ENCODE data around the gene ELOA. TPM values are rescaled to one million over a fixed set of nuclear protein-coding genes. Genes with fewer than 3 reads are reported as not detected.
A peak's percentile ranks its signal among the peaks of the same experiment; 100 is the strongest.

Gene ELOA, protein sequence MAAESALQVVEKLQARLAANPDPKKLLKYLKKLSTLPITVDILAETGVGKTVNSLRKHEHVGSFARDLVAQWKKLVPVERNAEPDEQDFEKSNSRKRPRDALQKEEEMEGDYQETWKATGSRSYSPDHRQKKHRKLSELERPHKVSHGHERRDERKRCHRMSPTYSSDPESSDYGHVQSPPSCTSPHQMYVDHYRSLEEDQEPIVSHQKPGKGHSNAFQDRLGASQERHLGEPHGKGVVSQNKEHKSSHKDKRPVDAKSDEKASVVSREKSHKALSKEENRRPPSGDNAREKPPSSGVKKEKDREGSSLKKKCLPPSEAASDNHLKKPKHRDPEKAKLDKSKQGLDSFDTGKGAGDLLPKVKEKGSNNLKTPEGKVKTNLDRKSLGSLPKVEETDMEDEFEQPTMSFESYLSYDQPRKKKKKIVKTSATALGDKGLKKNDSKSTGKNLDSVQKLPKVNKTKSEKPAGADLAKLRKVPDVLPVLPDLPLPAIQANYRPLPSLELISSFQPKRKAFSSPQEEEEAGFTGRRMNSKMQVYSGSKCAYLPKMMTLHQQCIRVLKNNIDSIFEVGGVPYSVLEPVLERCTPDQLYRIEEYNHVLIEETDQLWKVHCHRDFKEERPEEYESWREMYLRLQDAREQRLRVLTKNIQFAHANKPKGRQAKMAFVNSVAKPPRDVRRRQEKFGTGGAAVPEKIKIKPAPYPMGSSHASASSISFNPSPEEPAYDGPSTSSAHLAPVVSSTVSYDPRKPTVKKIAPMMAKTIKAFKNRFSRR
- total RNA-seq (2014; rRNA removed; shearing (Covaris generic)) (38.1 and 49.1 TPM in 2 replicates), polyA plus RNA-seq (2016; fragmentation: Nextera tagmentation; extraction: Ambion mirVana) (55.7 and 57.7 TPM in 2 replicates)
- long read RNA-seq, full-length matches to known transcripts = 5 of 39 reads
- long read RNA-seq, partial matches to known transcripts = 31 of 39 reads
- long read RNA-seq, other reads (novel, unspliced or antisense) = 3 of 39 reads

DNA sequence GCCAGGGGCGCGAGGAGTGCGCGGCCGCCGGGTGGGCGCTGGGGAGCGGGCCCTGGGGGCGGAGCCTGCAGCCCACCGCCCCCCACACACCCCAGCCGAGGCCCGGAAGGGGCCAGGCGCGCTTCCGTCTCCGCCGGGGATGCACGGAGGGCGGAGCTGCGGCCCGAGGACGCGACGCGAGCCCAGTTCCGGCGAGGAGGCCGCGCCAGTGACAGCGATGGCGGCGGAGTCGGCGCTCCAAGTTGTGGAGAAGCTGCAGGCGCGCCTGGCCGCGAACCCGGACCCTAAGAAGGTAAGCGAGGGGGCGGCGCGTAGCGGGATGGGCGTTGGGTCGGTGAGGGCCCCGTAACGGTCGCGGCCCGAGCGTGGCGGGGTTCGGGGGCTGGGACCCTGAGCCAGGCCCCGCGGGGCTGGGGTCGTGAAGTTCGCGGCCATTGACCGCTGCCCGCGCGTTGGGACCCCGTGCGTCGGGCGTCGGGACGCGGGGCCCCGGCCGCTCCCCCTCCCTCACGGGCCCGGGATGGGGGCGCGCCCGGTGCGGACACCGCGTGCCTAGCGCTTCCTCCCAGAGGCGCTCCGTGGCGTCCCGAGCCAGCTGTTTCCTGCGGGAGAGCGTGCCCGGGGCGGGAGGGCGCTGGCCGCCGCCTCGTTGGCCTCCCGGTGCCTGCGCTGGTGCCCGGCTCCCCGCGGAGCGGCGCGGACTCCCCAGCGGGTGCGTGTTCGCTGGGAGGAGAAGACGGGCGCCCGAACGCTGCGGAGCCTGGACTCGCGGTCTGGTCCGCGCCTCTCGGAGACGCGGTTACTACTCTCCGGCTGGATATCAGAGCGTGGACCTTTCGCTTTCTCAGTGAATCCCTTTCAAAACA lies at the start of gene ELOA:
Gene ELOA, plus strand, starts transcription at position 185 of the 866 bp plus-strand sequence. Its CDS starts 33 bp downstream, at position 218.
- Histone ChIP-seq H4K20me1 (replicated peaks; ENCODE audit: insufficient read depth) (peaks cover 30% of the 10 kb centered on the region), H3K4me2 (peak within 1 kb of the TSS; percentile 90), H3K4me1 (ENCODE audit: insufficient read depth) (peaks cover 16% of the 10 kb centered on the region), H3K27me3 (ENCODE audit: insufficient read depth) (no peaks in the 10 kb centered on the region), H3K36me3 (ENCODE audit: insufficient read depth) (peaks cover 5% of the 10 kb centered on the region; the same call in 1 of the 2 replicates), H3K27ac (ENCODE audit: low read depth) (peak within 1 kb of the TSS; percentile 81), H3K79me2 (replicated peaks; ENCODE audit: insufficient read depth) (peaks cover 48% of the 10 kb centered on the region), H3F3A (replicated peaks; ENCODE audit: low read depth) (no peaks in the 10 kb centered on the region), H3K4me3 (peak within 1 kb of the TSS; percentile 95), H2AFZ (peak within 1 kb of the TSS; percentile 89), H3K9me2 (ENCODE audit: insufficient read depth) (no peaks in the 10 kb centered on the region)
- Mint-ChIP-seq H3K4me1 (peaks cover 27% of the 10 kb centered on the region), H3K9me3 (no peaks in the 10 kb centered on the region), H3K36me3 (ENCODE audit: low read depth) (peaks cover 14% of the 10 kb centered on the region; the same call in 2 of the 3 replicates), H3K27ac (peak within 1 kb of the TSS; percentile 95), H3K27me3 (ENCODE audit: insufficient read depth, low read depth, poor library complexity) (peaks cover 8% of the 10 kb centered on the region), H3K4me3 (peak within 1 kb of the TSS; percentile 94)
- TF ChIP-seq, protein P1, sequence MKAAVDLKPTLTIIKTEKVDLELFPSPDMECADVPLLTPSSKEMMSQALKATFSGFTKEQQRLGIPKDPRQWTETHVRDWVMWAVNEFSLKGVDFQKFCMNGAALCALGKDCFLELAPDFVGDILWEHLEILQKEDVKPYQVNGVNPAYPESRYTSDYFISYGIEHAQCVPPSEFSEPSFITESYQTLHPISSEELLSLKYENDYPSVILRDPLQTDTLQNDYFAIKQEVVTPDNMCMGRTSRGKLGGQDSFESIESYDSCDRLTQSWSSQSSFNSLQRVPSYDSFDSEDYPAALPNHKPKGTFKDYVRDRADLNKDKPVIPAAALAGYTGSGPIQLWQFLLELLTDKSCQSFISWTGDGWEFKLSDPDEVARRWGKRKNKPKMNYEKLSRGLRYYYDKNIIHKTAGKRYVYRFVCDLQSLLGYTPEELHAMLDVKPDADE (IDR thresholded peaks at IDR 0.05) = peak; percentile 49; the same call in 1 of the 2 replicates
- TF ChIP-seq POLR2AphosphoS5 (IDR thresholded peaks at IDR 0.05; ENCODE audit: low read depth) = peak; percentile 94
- peak; percentile 39; the same call in 1 of the 2 replicates for TF ChIP-seq CREB1 (CRISPR knock-in tag; IDR thresholded peaks at IDR 0.05; ENCODE audit: low read depth)
- TF ChIP-seq EZH2 (IDR thresholded peaks at IDR 0.05; ENCODE audit: low read depth, unreplicated experiment) = no peak
- ATAC-seq = peak; percentile 91
- peak; percentile 92 for DNase-seq (ENCODE audit: low spot score)

DNA sequence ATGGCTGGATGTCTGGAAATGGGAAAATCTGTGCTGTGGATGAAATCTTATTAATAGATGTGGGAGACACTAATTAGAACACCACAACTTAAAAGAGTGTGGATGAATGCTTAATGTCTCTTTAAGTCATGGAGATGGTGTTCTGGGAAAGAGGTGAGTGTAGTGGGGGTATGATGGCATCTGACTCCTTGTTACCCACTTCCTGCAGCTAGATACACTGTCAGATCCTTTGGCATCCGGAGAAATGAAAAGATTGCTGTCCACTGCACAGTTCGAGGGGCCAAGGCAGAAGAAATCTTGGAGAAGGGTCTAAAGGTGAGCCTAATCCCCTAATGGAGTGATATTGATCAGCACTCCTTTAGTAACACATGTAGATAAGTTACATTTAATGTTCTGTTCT lies 49.7 kb upstream of the ELOA start:
- peak overlapping the region; percentile 93 for H3K4me3 Mint-ChIP-seq
- Histone ChIP-seq H4K20me1 (replicated peaks; ENCODE audit: insufficient read depth) (peaks cover 57% of the 10 kb centered on the region), H3K4me2 (peak overlapping the region; percentile 100), H3K27ac (ENCODE audit: low read depth) (peak overlapping the region; percentile 92), H3K36me3 (ENCODE audit: insufficient read depth) (peaks cover 64% of the 10 kb centered on the region), H3F3A (replicated peaks; ENCODE audit: low read depth) (peaks cover 52% of the 10 kb centered on the region), H3K9me2 (ENCODE audit: insufficient read depth) (no peaks in the 10 kb centered on the region), H3K4me1 (ENCODE audit: insufficient read depth) (peaks cover 22% of the 10 kb centered on the region), H2AFZ (no peak overlapping the region), H3K27me3 (ENCODE audit: insufficient read depth) (no peaks in the 10 kb centered on the region), H3K79me2 (replicated peaks; ENCODE audit: insufficient read depth) (peaks cover 70% of the 10 kb centered on the region), H3K4me3 (peak overlapping the region; percentile 100)
- ATAC-seq = no peak
- DNase-seq (ENCODE audit: low spot score) = no peak
- H3K9me3 Mint-ChIP-seq = no peaks in the 10 kb centered on the region; the same call in 2 of the 3 replicates
- H3K27me3 Mint-ChIP-seq (ENCODE audit: insufficient read depth, low read depth, poor library complexity) = peaks cover 9% of the 10 kb centered on the region
- H3K4me1 Mint-ChIP-seq = peaks cover 43% of the 10 kb centered on the region
- peaks cover 66% of the 10 kb centered on the region for H3K36me3 Mint-ChIP-seq (ENCODE audit: low read depth)
- peak overlapping the region; percentile 99 for H3K27ac Mint-ChIP-seq
- TF ChIP-seq, protein P1 (IDR thresholded peaks at IDR 0.05) = no peak
- TF ChIP-seq, protein P2, sequence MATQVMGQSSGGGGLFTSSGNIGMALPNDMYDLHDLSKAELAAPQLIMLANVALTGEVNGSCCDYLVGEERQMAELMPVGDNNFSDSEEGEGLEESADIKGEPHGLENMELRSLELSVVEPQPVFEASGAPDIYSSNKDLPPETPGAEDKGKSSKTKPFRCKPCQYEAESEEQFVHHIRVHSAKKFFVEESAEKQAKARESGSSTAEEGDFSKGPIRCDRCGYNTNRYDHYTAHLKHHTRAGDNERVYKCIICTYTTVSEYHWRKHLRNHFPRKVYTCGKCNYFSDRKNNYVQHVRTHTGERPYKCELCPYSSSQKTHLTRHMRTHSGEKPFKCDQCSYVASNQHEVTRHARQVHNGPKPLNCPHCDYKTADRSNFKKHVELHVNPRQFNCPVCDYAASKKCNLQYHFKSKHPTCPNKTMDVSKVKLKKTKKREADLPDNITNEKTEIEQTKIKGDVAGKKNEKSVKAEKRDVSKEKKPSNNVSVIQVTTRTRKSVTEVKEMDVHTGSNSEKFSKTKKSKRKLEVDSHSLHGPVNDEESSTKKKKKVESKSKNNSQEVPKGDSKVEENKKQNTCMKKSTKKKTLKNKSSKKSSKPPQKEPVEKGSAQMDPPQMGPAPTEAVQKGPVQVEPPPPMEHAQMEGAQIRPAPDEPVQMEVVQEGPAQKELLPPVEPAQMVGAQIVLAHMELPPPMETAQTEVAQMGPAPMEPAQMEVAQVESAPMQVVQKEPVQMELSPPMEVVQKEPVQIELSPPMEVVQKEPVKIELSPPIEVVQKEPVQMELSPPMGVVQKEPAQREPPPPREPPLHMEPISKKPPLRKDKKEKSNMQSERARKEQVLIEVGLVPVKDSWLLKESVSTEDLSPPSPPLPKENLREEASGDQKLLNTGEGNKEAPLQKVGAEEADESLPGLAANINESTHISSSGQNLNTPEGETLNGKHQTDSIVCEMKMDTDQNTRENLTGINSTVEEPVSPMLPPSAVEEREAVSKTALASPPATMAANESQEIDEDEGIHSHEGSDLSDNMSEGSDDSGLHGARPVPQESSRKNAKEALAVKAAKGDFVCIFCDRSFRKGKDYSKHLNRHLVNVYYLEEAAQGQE (IDR thresholded peaks at IDR 0.05; ENCODE audit: unreplicated experiment) = no peak
- TF ChIP-seq EZH2phosphoT487 (IDR thresholded peaks at IDR 0.05; ENCODE audit: unreplicated experiment) = no peak
